ENCODE data around the gene CTH.
"Not testable (repeated sequence)": the region's sequence is repeated elsewhere in the genome, so short reads cannot be mapped to it uniquely, and the experiment has no call there.

The CTH gene

GRCh38 chr1:70409136-70409535 lies 1.9 kb upstream of the CTH start:
- DNase-seq (ENCODE audit: low read depth in 2 of 2), result no peak

GRCh38 chr1:70411360-70411844 lies 334 bp downstream of the CTH start:
- peak in 1 of 2 experiments; percentile 4 for DNase-seq (ENCODE audit: low read depth in 2 of 2)

- no peak for DNase-seq (ENCODE audit: low read depth in 2 of 2)
These were observed 4.8 kb downstream of the CTH start for GRCh38 chr1:70415882-70416281.

DNA sequence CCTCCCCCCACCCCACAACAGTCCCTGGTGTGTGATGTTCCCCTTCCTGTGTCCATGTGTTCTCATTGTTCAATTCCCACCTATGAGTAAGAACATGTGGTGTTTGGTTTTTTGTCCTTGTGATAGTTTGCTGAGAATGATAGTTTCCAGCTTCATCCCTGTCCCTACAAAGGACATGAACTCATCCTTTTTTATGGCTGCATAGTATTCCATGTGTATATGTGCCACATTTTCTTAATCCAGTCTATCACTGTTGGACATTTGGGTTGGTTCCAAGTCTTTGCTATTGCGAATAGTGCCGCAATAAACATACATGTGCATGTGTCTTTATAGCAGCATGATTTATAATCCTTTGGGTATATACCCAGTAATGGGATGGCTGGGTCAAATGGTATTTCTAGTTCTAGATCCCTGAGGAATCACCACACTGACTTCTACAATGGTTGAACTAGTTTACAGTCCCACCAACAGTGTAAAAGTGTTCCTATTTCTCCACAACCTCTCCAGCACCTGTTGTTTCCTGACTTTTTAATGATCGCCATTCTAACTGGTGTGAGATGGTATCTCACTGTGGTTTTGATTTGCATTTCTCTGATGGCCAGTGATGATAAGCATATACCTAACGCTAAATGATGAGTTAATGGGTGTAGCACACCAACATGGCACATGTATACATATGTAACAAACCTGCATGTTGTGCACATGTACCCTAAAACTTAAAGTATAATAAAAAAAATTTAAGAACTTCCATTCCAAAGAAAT lies 8.1 kb downstream of the CTH start:
- not testable (repeated sequence) for DNase-seq (ENCODE audit: low read depth in 2 of 2)

DNA sequence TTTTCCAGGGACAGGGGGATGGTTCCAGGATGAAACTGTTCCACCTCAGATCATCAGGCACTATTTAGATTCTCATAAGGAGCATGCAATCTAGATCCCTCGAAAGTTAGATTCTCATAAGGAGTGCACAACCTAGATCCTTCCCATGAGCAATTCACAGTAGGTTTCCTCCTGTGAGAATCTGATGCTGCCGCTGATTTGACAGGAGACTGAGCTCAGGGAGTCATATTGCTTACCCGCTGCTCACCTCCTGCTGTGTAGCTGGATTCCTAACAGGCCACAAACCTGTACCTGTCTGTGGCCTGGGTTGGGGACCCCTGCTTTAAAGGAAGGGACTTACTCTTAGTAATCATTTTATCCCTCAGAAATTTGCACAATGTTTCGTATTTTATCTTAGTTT lies 9.3 kb downstream of the CTH start:
- DNase-seq (ENCODE audit: low read depth in 2 of 2), result no peak

GRCh38 chr1:70426154-70427131 lies 15.4 kb downstream of the CTH start:
- DNase-seq (ENCODE audit: low read depth in 2 of 2), result no peak

DNA sequence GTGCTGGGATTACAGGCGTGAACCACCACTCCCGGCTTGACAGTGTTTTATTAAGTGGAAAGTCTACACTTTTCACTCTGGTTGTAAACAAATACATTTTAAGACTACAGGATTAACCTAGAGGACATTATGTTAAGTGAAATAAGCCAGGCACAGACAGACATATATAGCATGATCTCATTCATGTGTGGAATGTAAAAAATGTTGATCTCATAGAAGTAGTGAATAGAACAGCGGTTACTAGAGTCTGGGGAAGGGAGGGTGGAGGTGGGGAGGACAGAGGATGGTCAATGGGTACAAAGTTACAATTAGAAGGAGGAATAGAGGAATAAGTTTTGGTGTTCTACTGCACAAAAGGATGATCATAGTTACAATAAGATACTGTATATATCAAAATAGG lies 16.9 kb downstream of the CTH start:
- DNase-seq (ENCODE audit: low read depth in 2 of 2), result no peak

DNA sequence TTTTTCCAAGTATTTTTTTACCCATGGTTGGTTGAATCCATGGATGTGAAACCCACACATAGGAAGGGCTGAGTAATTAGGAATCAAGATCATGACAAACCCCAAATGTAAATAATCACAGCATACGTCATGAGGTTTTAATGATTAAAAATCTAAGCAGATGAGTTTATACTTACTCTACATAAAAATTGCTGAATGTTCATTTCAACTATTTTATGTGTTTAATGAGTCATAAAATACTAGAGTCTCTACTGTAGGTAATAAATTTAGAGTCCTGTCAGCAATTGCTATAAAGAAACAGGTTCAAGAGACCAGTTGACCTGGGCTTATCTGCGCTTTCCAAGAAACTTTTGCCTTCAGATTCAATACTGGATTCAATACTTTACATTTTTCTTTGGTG lies 18.2 kb downstream of the CTH start:
- DNase-seq (ENCODE audit: low read depth in 2 of 2), result peak in 1 of 2 experiments; percentile 16

GRCh38 chr1:70429757-70430156 lies 18.7 kb downstream of the CTH start:
- no peak for DNase-seq (ENCODE audit: low read depth in 2 of 2)

- DNase-seq (ENCODE audit: low read depth in 2 of 2), result no peak
These were observed 20.2 kb downstream of the CTH start for GRCh38 chr1:70431317-70431716.

DNA sequence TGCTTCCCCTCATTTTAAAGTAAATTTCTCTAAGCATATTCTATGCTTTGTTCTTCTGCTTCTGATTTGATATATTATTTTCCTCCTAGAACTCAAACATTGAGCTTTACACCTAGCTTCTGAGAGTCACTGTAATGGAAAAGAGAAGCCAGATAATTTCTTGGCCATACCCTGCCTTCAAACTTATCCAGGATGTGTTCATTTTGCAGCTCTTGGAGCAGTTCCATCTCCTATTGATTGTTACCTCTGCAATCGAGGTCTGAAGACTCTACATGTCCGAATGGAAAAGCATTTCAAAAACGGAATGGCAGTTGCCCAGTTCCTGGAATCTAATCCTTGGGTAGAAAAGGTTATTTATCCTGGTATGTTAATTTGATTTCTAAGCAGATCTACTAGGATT lies 20.8 kb downstream of the CTH start:
- DNase-seq (ENCODE audit: low read depth in 2 of 2), result no peak

- no peak for DNase-seq (ENCODE audit: low read depth in 2 of 2)
These were observed 23.3 kb downstream of the CTH start for GRCh38 chr1:70434253-70434859.

GRCh38 chr1:70436622-70437251 lies 25.7 kb downstream of the CTH start:
- DNase-seq (ENCODE audit: low read depth in 2 of 2), result no peak

GRCh38 chr1:70438529-70438928 lies 27.5 kb downstream of the CTH start:
- no peak for DNase-seq (ENCODE audit: low read depth in 2 of 2)

GRCh38 chr1:70440642-70441391 lies 29.7 kb downstream of the CTH start:
- DNase-seq (ENCODE audit: low read depth in 2 of 2), result no peak

GRCh38 chr1:70441392-70442035 lies 30.4 kb downstream of the CTH start:
- no peak for DNase-seq (ENCODE audit: low read depth in 2 of 2)

DNA sequence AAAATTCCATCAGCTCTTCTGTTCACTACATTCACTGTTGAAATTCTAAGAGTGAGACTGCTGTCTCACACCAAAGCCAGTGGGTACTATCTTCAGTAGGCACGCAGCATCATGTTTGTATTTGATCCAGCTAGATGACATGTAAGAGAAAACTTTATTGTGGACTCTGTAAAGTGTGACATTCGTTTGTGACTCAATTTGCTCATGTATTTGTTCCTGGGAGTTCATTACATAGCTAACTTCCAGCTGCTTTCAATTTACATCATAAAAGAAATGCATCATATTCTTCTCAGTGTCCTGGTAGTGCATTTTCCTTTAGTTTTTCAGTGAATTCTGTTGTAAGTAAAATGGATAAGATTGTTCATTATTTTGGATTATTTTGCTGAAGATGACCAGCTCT lies 31.4 kb downstream of the CTH start:
- DNase-seq (ENCODE audit: low read depth in 2 of 2), result no peak

DNA sequence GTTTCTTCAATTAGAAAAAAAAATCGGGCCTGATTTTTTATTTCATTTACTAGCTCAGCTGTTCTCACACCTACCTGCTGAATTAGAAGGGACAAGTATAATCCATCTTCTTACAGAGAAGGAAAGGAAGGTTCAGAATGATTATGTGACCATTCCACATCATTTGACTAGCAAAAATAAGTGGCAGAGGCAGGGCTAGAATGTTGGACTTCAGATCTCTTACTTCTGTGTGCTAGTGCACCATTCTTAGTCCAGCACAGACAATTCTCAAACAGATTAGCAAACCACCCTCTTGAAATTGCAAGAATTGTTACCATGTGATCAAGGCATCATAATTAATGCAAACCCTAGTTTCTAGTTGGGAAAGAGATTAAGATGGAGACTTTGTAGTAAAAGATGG lies 32.7 kb downstream of the CTH start:
- no peak for DNase-seq (ENCODE audit: low read depth in 2 of 2)

DNA sequence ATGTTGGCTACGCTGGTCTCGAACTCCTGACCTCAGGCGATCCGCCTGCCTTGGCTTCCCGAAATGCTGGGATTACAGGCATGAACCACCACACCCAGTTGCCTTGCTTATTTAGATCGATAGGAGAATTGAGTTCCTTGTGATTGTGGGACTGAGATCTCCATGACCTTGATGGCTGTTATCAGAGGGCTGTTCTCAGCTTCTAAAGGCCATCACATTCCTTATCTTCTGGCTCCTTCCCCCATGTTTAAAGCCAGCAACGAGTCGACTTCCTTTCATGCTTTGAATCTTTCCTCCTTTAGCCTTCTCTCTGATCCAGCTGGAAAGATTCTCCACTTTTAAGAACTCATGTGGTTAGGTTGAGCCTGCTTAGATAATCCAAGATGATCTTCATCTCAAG lies 38.0 kb downstream of the CTH start:
- no peak for DNase-seq (ENCODE audit: low read depth in 2 of 2)

GRCh38 chr1:70452164-70452939 lies 41.3 kb downstream of the CTH start:
- not testable (repeated sequence) for DNase-seq (ENCODE audit: low read depth in 2 of 2)
